Renal pelvis (tissue), 4 donors: ENCODE results near the gene GDAP1L1. TPM values are rescaled to one million over a fixed set of nuclear protein-coding genes. Genes with fewer than 3 reads are reported as not detected.
"Not testable (repeated sequence)": the region's sequence is repeated elsewhere in the genome, so short reads cannot be mapped to it uniquely, and the experiment has no call there.

ENCODE experiments used
- DNase-seq: peaks from one replicate; pipeline ENCODE4 v3.0.0-alpha.2; 2013
- polyA plus RNA-seq, 3 donors: library from polyadenylated mRNA; unstranded; fragments of 120-200 nt; gene quantifications; one replicate each; pipeline ENCODE4 v1.2.1, GENCODE V29; 2013; ENCODE audit not compliant: insufficient read length in 3 of 3

GDAP1L1 gene
- polyA plus RNA-seq, 3 donors, result 0.21 to 0.43 (median 0.23) TPM

DNA sequence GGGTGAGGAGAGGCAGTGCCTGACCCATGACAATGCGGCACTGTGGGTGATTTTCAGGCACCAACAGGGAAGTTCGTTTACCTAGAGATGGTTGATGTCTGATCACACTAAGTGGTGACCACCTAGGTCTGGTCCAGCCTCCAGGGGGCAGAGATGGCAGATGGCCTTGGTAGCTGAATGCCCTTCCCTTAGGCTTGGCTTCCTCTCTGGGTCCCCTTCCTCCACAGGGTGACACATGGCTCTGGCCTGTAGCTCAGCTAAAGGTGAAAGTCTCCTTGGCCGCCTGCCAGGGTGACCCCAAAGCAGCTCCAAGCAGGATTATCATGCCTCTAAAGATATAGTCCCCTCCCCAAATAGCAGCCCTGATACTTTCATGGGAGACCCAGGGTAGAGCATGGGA is 6.4 kb downstream of the GDAP1L1 start:
- DNase-seq, result no peak

DNA sequence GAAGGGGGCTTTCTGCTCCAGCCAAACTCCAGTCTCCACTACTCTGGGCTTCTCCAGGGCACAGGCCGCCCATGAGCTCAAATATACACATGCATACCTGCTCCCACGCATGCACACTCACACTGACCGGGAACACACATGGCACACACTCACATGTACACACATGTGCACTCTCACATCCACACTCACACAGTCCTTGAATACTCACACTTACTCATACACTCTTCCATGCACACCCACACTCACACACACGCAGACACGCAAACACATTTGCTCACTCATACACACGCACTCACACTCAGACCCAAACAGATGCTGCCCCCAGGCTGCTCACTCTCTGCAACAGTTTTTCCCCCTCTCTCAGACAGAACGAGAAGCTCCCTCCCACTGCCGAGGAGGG is 7.0 kb downstream of the GDAP1L1 start:
- no peak for DNase-seq

DNA sequence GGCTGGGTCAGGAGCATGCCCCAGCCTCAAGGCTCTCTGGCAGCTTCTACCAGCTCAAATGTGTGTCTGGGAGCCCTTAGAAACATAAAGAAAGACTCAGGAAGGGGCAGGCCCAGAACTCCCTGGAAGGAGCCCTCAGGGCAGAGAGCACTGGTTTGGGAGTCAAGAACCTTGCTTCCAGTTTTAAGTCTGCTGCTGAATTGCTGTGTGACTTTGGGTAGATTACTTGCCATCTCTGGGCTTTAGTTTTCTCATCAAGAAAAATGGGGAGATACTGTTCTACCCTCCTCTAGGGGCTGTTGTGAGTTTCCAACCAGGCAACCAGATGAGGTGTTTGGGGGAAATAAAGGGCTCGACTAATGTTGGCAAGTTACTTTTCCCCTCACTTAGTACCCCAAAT is 8.8 kb downstream of the GDAP1L1 start:
- no peak for DNase-seq

- DNase-seq, result no peak
Measured at GRCh38 chr20:44256961-44257360, 9.9 kb downstream of the GDAP1L1 start.

- DNase-seq, result no peak
Measured at GRCh38 chr20:44258226-44258890, 11.2 kb downstream of the GDAP1L1 start.

GRCh38 chr20:44264287-44264686 is 17.2 kb downstream of the GDAP1L1 start:
- DNase-seq, result no peak

DNA sequence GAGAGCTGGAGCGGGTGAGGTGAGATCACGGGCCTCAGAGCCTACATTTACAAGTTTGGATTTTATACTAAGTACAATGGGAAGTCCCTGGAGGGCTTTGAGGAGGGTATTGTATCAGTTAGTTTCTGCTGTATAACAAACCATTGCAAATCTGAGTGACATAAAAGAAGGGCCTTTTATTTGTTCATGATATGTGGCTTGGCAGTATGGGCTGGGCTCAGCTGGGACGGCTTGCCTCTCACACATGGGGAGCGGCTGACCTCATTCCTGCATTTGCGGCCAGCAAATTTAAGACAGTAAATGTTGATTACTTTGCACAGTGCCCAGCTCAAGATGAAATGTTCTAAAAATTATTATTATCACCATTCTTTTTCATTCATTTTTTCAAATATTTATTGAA is 21.7 kb downstream of the GDAP1L1 start:
- no peak for DNase-seq

DNA sequence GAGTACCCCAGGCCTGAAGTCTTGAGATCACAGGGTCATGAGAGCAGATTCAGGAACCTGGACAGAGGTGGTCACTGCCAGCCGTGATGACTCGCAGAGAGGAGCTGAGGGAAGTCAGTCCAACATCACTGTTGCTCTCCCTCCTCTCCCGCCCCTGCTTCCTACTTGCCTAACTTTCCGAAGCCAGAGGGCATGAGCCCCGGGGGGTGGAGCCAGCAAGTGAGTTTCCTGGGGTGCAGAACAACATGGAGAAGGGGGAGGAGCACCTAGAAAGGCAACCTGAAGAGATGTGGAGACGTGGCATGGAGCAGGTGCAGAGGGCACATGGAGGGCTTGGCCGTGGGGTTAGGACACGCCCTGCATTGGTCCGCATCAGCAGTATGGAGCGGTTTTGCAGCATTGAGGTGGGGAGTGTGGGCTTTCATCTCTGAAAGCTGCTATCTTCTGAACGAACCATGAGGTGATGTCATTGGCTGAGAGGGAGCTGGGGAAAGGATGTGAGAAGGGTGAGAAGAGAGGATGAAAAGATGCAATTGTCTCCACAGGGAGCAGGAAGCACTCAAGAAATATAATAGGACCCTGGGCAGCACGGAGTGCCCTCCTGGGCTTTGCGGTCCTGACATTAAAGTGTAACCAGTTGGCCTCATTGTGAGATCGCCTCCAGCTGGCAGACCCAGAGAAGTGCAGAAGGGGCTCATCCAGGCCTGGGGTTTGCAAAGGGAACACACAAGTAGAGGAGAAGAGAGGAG is 25.0 kb downstream of the GDAP1L1 start:
- no peak for DNase-seq

GRCh38 chr20:44273231-44274215 is 26.4 kb downstream of the GDAP1L1 start:
- no peak for DNase-seq

DNA sequence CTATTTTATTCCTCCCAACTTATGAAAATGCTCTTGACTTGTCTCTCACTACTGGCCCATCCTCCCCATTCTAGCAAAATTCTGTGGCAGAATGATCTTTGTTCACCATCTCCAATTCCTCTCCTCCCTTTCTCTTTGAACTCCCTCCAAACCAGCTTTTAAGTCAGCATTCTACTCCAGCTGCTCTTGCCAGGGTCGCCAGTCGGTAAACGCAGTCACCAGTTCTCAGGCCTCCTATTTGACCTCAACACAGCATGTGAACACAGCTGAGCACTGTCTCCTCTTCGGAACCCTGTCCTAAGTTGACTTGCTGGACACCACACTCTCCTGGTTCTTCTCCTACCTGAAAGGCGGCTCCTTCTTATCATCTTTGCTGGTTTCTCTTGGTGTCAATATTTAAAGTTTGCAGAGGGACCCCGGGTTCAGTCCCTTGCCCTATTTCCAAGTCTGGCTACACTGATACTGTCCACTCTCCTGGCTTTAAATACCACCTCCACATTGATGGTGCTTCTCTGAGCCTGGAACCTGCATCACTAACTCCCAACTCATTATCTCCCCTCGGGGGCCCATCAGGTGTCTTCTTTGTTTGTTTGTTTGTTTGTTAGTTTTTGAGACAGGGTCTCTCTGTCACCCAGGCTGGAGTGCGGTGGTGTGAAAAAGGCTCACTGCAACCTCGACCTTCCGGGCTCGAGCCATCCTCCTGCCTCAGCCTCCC is 27.4 kb downstream of the GDAP1L1 start:
- no peak for DNase-seq

DNA sequence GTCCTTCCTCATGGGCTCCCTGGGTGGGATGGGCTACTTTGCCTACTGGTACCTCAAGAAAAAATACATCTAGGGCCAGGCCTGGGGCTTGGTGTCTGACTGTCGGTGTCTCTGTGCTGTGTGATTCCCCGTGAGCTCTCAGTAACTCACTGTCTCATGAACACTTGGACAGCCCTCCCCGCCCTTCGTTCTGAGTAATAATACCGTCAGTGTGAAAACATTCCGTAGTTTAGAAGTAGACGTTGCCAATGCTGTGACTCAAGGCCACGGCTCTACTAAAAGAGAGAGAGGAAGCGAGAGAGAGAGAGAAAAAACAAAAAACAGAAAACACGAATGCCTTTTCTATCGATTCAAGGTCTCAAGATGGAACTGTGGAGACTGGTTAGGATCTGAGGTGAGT is 32.1 kb downstream of the GDAP1L1 start:
- DNase-seq, result no peak

- DNase-seq, result no peak
Measured at GRCh38 chr20:44280387-44280786, 33.3 kb downstream of the GDAP1L1 start.

GRCh38 chr20:44282192-44282591 is 35.1 kb downstream of the GDAP1L1 start:
- no peak for DNase-seq

GRCh38 chr20:44284032-44284431 is 36.9 kb downstream of the GDAP1L1 start:
- DNase-seq, result no peak

- no peak for DNase-seq
Measured at GRCh38 chr20:44287272-44288097, 40.4 kb downstream of the GDAP1L1 start.

GRCh38 chr20:44288252-44288651 is 41.1 kb downstream of the GDAP1L1 start:
- no peak for DNase-seq

GRCh38 chr20:44291754-44292153 is 44.6 kb downstream of the GDAP1L1 start:
- no peak for DNase-seq

DNA sequence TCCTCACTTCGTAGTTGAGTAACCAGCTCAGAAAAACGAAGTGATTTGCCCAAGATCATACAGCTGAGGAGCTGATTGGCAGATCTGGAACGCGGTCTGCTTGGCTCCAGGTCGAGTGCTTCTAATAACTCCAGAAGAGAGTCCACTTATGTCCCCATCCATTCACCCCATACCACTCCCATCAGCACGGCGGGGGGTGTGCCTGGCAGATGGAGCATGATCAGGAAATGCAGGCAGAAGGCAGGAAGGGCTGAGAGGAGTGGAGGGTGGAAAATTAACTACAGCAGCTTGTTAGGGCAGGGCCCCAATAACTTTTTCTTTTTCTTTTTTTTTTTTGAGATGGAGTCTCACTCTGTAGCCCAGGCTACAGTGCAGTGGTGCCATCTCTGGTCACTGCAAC is 48.9 kb downstream of the GDAP1L1 start:
- no peak for DNase-seq

DNA sequence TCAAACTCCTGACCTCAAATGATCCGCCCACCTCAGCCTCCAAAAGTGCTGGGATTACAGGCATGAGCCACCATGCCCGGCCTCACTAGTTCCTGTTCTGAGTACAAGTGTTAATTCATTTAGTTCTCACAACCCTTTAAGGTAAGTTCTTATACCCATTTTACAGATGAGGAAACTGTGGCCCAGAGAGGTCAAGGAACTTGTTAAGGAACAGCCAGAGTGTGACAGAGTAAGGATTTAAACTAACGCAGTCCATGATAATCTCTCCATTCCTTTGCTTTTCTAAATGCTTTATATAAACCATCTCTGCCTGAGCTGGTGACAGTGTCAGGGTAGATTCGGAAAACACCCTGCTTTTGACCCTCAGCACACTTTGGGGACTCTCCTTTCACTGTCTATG is 50.6 kb downstream of the GDAP1L1 start:
- no peak for DNase-seq

DNA sequence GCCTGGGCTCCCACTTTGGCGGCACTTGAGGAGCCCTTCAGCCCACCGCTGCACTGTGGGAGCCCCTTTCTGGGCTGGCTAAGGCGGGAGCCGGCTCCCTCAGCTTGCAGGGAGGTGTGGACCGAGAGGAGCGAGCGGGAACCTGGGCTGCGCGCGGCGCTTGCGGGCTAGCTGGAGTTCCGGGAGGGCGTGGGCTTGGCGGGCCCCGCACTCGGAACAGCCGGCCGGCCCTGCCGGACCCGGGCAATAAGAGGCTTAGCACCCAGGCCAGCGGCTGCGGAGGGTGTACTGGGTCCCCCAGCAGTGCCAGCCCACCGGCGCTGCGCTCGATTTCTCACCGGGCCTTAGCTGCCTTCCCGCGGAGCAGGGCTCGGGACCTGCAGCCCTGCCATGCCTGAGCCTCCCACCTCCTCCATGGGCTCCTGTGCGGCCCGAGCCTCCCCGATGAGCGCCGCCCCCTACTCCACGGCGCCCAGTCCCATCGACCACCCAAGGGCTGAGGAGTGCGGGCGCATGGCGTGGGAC is 52.0 kb downstream of the GDAP1L1 start:
- DNase-seq, result not testable (repeated sequence)

- no peak for DNase-seq
Measured at GRCh38 chr20:44301285-44301684, 54.2 kb downstream of the GDAP1L1 start.
